22Rv1 (cell line): ENCODE data around the gene CTU2.

Experiments
- H3K27ac ChIP-seq: fragments of 450-650 bp; 2 replicates; pipeline ENCODE4 v1.5.1; 2017
- ZFX ChIP-seq: fragments of 450-650 bp; IDR thresholded peaks from 2 replicates; pipeline ENCODE4 v1.6.1; 2017; ENCODE audit warnings: antibody characterized with exemption, borderline replicate concordance
- TF ChIP-seq, protein P1 (sequence below): fragments of 450-650 bp; IDR thresholded peaks from 2 replicates; pipeline ENCODE4 v1.5.1; 2017; ENCODE audit warnings: mild to moderate bottlenecking

Gene CTU2

GRCh38 chr16:88676502-88677242 lies 29.6 kb upstream of the CTU2 start:
- TF ChIP-seq ZFX = no peak
- TF ChIP-seq, protein P1, sequence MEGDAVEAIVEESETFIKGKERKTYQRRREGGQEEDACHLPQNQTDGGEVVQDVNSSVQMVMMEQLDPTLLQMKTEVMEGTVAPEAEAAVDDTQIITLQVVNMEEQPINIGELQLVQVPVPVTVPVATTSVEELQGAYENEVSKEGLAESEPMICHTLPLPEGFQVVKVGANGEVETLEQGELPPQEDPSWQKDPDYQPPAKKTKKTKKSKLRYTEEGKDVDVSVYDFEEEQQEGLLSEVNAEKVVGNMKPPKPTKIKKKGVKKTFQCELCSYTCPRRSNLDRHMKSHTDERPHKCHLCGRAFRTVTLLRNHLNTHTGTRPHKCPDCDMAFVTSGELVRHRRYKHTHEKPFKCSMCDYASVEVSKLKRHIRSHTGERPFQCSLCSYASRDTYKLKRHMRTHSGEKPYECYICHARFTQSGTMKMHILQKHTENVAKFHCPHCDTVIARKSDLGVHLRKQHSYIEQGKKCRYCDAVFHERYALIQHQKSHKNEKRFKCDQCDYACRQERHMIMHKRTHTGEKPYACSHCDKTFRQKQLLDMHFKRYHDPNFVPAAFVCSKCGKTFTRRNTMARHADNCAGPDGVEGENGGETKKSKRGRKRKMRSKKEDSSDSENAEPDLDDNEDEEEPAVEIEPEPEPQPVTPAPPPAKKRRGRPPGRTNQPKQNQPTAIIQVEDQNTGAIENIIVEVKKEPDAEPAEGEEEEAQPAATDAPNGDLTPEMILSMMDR = no peak
- H3K27ac ChIP-seq = no peak overlapping the region

GRCh38 chr16:88677721-88678120 lies 28.6 kb upstream of the CTU2 start:
- TF ChIP-seq, protein P1 = no peak
- no peak for TF ChIP-seq ZFX
- no peak overlapping the region for H3K27ac ChIP-seq

DNA sequence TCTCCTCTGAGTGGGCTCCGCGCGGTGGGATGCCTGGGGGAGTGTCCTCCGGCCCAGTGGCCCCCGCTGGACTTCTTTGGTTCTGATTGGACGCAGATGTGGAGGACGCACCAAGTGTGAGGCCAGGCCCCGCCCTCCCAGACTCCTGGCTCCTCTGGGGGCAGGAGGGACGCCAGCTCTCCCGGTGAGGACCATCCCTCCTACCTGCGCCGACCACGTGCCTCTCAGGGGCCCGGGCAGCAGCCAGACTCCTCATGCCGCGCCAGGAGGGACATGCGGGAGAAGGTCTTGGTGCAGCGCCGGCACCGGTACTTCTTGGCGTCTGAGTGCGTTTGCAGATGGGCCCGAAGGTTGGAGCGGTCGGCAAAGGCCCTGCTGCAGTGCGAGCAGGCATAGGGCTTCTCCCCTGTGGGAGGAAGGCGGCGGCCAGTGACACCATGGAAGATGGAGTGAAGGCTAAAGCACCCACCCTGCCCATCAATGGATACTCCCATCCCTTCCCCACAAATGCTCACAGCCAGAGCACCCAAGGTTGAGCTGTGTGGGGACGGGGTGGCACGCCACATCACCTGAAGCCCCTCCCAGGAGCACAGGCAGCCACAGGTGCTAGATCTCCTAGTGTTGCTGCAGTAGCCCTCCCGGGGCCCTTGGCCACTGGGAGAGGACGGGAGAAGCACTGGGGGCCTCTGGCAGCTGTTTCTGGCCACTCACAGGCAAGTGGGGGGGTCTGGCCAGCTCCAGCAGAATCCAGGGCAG lies 27.9 kb upstream of the CTU2 start:
- H3K27ac ChIP-seq = no peak overlapping the region
- TF ChIP-seq, protein P1 = no peak

DNA sequence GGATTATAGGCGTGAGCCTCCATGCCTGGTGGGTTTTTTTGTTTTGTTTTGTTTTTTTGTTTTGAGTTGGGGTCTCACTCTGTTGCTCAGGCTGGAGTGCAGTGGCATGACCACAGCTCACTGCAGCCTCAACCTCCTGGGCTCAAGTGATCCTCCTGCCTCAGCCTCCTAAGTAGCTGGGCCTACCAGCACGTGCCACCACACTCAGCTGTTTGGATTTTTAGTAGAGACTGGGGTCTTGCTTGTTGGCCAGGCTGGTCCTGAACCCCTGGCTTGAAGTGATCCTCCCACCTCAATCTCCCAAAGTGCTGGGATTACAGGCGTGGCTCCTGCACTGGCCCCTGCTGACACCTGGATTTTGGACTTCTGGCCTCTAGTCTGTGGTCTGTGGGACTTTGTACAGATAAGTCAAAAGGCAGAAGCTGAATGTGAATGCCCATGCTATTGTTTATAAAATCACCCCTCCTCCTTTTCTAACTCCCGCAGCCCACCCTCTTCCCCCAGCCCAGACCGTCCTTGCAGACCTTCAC lies 25.7 kb upstream of the CTU2 start:
- TF ChIP-seq ZFX = no peak
- TF ChIP-seq, protein P1 = no peak
- H3K27ac ChIP-seq = no peak overlapping the region

DNA sequence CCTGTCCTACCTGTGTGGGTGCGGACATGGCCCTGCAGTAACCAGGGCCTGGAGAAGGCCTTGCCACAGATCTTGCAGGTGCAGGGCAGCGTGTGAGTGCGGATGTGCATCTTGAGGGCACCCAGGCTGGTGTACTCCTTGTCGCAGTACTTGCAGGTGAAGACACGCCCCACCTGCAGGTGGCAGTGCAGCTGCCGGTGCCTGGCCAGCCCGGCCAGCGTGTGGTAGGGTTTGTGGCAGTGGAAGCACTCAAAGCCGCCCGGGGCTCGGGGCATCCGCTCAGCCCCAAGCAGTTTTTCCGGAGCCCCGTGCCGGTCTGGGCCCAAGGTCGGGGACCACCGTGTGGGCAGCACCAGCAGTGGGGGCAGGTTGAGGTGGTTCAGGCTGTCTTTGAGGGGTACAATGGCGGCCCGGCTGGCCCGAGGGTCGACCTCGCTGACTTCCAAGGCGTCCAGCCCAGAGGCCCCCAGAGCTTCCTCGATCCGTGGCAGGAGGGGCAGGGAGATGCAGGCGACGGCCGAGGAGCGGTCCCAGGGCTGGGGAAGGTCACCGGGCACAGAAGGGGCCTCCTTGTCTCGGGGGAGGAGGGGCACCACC lies 25.1 kb upstream of the CTU2 start:
- no peak overlapping the region for H3K27ac ChIP-seq
- TF ChIP-seq ZFX = no peak
- TF ChIP-seq, protein P1 = peak; percentile 92

GRCh38 chr16:88681709-88682451 lies 24.4 kb upstream of the CTU2 start:
- H3K27ac ChIP-seq = no peak overlapping the region
- TF ChIP-seq, protein P1 = no peak
- TF ChIP-seq ZFX = no peak
